Adipocyte (in vitro differentiated cells): ENCODE results near the gene LGI2.
A peak's percentile ranks its signal among the peaks of the same experiment; 100 is the strongest.
"Not testable (repeated sequence)": the region's sequence is repeated elsewhere in the genome, so short reads cannot be mapped to it uniquely, and the experiment has no call there.

ENCODE experiments used
- DNase-seq: peaks from one replicate; pipeline ENCODE4 v3.0.0-alpha.2; 2015; ENCODE audit warnings: low read depth
- H3K27me3 ChIP-seq: replicated peaks from 2 replicates; pipeline ENCODE4 v1.7.0; 2013; ENCODE audit warnings: mild to moderate bottlenecking, low read length, moderate library complexity; ENCODE audit not compliant: control insufficient read depth, insufficient read depth
- H3K36me3 ChIP-seq: 2 replicates; pipeline ENCODE4 v1.7.0; 2013; ENCODE audit warnings: low read length, mild to moderate bottlenecking, moderate library complexity; ENCODE audit not compliant: control insufficient read depth, insufficient read depth, severe bottlenecking
- H3K4me1 ChIP-seq: 2 replicates; pipeline ENCODE4 v1.7.0; 2013; ENCODE audit warnings: mild to moderate bottlenecking, low read length, moderate library complexity; ENCODE audit not compliant: control insufficient read depth, insufficient read depth
- H3K4me3 ChIP-seq: 2 replicates; pipeline ENCODE4 v1.7.0; 2013; ENCODE audit warnings: mild to moderate bottlenecking, low read length, moderate library complexity
- H3K9ac ChIP-seq: 2 replicates; pipeline ENCODE4 v1.7.0; 2013; ENCODE audit warnings: mild to moderate bottlenecking, low read length, moderate library complexity
- H3K9me3 ChIP-seq: 2 replicates; pipeline ENCODE4 v1.7.0; 2013; ENCODE audit warnings: mild to moderate bottlenecking, low read length, moderate library complexity; ENCODE audit not compliant: control insufficient read depth

LGI2 gene

DNA sequence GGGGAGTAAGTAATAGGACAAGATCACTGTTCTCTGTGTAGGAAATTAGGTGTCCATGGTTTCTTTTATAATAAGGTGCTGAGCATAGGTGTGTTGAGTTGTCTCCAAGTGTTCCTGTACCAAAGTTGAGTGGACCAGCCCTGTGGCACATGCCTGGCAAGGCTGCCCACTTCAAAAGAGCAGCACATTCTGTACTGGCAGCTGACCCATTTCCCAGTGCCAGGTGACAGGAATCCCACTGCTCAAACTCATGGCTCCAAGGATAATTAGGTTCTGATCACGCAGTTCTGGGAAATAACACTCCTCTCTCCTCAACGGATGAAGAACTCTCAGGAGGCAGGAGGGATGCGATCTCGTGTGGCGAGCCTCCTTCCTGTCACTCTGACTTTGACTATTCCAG lies 12.8 kb upstream of the LGI2 start:
- DNase-seq = no peak
- H3K9me3 ChIP-seq = no peaks in the 10 kb centered on the region
- H3K27me3 ChIP-seq = peaks cover 22% of the 10 kb centered on the region
- no peak overlapping the region for H3K9ac ChIP-seq
- no peaks in the 10 kb centered on the region for H3K4me1 ChIP-seq
- H3K4me3 ChIP-seq = no peak overlapping the region
- H3K36me3 ChIP-seq = no peaks in the 10 kb centered on the region

DNA sequence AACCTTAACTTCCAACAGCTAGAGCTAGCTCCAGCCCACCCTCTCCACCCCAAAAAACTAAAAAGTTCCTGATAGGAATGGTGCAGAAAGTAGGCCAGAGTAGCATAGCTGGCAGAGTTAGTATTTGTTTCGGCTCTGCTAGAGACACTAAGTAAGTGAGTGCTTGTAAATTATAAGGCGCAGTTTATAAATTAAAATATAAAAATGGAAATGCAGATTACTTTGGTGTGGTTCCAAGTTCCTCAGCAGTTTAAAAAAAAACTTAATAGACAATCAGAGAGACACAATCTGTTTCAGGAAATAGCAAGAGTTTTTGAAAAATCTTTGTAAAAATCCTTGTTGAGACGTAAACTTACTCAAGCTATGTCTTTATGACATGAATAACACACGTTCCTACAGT lies 2.8 kb upstream of the LGI2 start:
- Histone ChIP-seq H3K4me1 (peaks cover 19% of the 10 kb centered on the region), H3K9ac (no peak overlapping the region), H3K9me3 (no peaks in the 10 kb centered on the region), H3K36me3 (no peaks in the 10 kb centered on the region), H3K4me3 (no peak overlapping the region), H3K27me3 (peaks cover 10% of the 10 kb centered on the region)
- DNase-seq = no peak

DNA sequence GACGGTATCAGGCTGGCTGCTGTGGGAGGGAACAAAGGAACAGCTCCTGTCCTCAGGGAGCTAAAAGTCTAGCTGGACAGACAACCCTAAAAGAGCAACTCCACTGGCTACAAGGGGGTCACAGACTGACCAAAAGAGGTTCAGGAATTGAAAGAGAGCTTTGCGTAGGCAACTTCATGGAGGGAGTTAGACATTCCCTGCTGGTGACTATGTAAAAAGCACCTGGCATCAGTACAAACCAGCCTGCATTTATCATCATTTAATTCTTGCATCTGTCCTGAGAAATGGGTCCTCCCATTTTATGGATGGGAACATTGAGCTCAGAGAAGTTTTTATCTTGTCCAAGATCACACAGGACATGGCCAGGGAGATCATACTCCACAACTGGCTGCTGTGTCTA lies 1.4 kb upstream of the LGI2 start:
- no peaks in the 10 kb centered on the region for H3K9me3 ChIP-seq
- H3K4me3 ChIP-seq = no peak overlapping the region
- no peaks in the 10 kb centered on the region for H3K36me3 ChIP-seq
- peaks cover 10% of the 10 kb centered on the region for H3K27me3 ChIP-seq
- no peak overlapping the region for H3K9ac ChIP-seq
- DNase-seq = peak; percentile 12
- peaks cover 19% of the 10 kb centered on the region for H3K4me1 ChIP-seq

DNA sequence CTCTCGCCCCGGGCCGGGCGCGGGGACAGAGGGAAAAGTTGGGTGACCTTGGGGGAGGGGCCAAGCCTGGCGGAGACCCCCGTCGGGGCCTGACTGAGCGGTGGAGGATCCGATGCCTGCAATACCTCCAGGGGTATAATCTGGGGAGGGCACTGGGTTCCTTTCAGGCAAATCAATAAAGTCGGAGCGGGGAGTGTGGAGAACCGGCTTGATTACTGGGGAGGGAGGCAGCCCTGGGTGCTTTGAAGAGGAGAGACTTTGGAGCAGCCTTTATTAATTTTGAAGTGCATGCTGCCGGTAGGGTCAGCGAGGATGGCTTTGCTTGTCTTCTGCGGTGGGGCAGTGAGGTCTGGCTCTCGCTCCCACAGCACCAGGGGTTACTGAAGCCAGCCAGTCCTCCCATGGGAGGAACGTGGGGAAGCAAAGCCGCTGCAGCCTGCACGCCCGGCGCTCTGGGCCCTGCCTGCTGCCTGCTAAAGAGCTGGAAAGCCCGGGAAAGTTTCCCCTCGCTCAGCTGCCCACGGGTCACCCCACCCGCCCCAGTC lies 403 bp upstream of the LGI2 start:
- Histone ChIP-seq H3K27me3 (peaks cover 15% of the 10 kb centered on the region), H3K4me3 (peak overlapping the region; percentile 73), H3K9me3 (no peaks in the 10 kb centered on the region), H3K4me1 (peaks cover 12% of the 10 kb centered on the region), H3K9ac (peak overlapping the region; percentile 22), H3K36me3 (no peaks in the 10 kb centered on the region)
- DNase-seq = peak; percentile 21

DNA sequence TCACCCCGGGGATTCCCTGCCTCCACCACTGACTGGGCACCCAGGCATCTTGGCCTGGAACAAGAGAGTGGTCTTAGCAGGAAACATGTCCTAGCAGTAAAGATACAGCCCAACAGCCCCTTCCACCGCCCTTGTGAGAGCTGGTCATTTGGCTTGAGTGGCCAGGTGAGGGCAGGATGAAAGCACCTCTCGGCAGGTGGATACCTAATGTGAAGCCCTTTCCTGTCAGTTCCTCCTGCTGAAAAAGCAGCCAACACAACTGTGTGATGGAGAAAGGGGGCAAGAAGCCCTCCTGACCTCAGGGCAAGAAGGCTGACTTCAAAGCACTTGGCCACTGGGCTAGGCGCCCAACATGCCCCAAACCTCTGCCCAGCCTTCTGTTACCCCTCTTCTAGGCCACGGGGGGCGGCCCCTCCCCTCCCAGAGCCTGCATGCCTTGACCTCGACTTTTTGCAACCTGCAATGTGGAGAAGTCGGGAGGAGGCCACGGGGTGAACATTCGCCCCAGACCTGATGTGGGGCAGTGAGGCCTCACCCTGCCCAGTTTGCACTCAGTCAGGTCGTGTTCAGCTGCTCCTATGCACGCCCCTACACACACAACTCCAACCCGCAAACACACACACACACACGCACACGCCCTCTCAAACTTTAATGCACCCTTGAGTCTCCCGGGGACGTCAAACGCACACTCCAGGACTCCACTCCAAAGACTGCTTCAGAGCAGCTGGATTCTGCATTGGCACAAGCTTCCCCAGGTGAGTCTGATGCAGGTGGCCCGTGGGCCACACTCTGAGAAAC lies 1.1 kb downstream of the LGI2 start:
- Histone ChIP-seq H3K4me3 (peak overlapping the region; percentile 54), H3K9me3 (no peaks in the 10 kb centered on the region)
- DNase-seq = no peak

DNA sequence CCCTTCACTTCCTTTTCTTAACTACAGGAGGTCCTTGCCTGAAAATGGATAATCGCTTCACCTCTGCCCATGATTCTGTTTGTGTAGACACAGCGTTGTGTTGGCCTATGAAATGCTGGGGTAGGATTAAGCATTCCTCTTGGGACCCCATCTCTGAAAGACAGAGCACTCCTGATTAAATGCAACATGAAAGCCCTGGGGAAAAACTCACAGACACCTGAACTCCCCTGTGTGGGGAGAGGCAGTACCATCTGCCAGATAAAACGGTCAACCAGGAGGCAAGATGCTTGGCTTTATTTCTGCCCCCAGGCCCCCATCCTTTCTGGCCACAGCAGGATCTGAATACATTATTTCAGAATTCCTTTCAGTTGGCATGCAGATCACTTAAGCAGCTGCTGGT lies 1.9 kb downstream of the LGI2 start:
- H3K4me3 ChIP-seq = no peak overlapping the region
- peaks cover 9% of the 10 kb centered on the region for H3K4me1 ChIP-seq
- no peaks in the 10 kb centered on the region for H3K9me3 ChIP-seq
- peaks cover 15% of the 10 kb centered on the region for H3K27me3 ChIP-seq
- H3K36me3 ChIP-seq = no peaks in the 10 kb centered on the region
- no peak for DNase-seq
- no peak overlapping the region for H3K9ac ChIP-seq

More for the DNA sequence above, 1.1 kb downstream of the LGI2 start:
- Histone ChIP-seq H3K4me1 (peaks cover 9% of the 10 kb centered on the region), H3K9ac (no peak overlapping the region), H3K36me3 (no peaks in the 10 kb centered on the region), H3K27me3 (peaks cover 15% of the 10 kb centered on the region)

DNA sequence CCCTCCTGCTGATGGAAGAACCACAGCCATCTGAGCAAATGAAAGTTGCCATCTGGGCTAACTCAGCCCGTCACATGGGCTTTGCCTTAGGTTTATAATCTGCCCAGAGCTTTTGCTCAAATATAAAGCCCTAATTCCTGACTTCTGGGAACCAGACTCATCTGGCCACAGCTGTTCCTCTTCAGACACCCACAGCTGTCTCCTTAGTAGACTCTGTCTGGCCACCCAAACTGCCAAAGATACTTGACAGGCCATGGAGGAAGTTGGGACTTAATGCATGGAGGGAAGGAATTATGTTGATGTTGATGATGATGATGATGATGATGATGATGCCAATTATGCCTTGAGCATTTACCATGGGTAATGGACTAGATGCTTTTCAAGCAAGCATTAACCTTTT lies 8.0 kb downstream of the LGI2 start:
- Histone ChIP-seq H3K9ac (no peak overlapping the region), H3K4me1 (peaks cover 19% of the 10 kb centered on the region), H3K4me3 (no peak overlapping the region), H3K27me3 (peaks cover 5% of the 10 kb centered on the region), H3K36me3 (no peaks in the 10 kb centered on the region), H3K9me3 (no peaks in the 10 kb centered on the region)
- DNase-seq = no peak

DNA sequence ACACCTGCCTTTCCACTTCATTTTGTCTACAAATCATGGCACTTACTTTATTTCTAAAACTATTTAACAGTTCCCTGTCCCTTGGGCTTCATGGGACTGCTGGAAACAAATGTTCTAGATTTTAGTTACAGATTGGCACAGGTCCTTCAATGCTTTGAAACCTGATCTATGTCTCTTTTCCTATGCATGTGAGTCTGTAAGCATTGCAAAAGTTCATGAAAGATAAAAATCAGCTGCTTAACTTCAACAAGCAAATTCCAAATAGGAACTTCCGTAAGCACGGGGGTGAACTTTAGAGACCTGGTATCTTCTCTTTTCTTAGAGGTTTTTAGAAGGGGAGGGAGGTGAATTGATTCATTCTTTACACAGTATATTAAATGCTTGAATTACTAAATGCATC lies 9.5 kb downstream of the LGI2 start:
- Histone ChIP-seq H3K36me3 (no peaks in the 10 kb centered on the region), H3K4me3 (no peak overlapping the region), H3K9ac (no peak overlapping the region), H3K4me1 (peaks cover 19% of the 10 kb centered on the region), H3K27me3 (no peaks in the 10 kb centered on the region), H3K9me3 (no peaks in the 10 kb centered on the region)
- peak; percentile 28 for DNase-seq

DNA sequence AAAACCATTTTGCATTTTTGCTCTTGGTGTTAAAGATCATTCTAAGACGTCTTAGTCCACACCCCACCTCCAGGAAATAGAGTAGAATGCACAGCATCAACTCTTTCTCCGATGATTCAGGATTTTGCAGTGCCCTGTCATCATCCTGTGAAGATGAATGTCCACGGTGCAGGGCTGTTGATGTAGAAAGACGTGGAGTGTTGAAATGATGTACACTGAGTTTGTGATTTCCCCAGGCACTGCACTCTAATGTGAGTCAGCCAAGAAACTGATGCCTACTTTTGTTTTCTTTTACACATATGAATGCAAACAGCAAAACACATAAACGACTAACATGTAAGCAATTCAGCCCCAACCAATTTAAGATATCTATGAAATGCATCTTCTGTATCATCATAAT lies 10.5 kb downstream of the LGI2 start:
- H3K36me3 ChIP-seq = no peaks in the 10 kb centered on the region

DNA sequence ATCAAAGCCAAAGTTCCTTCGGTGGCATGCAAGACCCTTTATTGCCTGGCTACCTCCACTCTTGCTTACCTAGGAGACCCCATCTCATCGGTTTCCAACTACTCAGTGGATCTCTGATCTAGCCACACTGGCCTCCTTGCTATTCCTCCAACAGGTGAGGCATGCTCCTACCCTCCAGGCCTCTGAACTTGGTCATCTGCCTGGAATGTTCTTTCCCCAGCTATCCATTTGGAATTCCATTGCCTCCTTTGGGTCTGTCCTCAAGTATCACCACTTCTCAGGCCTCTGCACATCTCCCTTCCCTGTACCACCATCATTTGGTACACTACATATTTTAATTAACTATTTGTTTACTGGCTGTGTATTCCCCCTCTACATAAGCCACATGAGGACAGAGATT lies 11.2 kb downstream of the LGI2 start:
- no peak for DNase-seq
- H3K27me3 ChIP-seq = no peaks in the 10 kb centered on the region

More for the DNA sequence above, 10.5 kb downstream of the LGI2 start:
- H3K9ac ChIP-seq = no peak overlapping the region
- H3K9me3 ChIP-seq = no peaks in the 10 kb centered on the region
- peaks cover 19% of the 10 kb centered on the region for H3K4me1 ChIP-seq
- DNase-seq = peak; percentile 22
- no peaks in the 10 kb centered on the region for H3K27me3 ChIP-seq
- H3K4me3 ChIP-seq = no peak overlapping the region

DNA sequence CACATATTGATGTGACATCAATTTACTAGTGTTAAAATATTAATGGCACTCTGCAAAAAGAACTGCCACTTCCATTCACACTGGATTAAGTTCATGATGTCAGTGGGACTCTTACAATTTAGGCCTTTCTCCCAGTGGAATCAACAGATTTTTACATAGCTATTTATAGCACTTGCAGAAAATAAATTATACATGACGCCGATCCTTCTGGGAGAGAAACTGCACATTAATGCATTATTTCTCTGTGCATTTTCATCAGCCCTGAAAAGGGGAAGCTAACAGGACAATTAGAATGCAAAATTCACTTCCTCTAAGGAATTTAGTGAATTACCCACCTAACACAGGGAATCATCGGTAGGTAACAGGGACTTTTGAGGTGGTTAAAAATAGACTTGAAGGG lies 15.7 kb downstream of the LGI2 start:
- Histone ChIP-seq H3K4me1 (peaks cover 11% of the 10 kb centered on the region), H3K9ac (no peak overlapping the region), H3K4me3 (no peak overlapping the region), H3K36me3 (no peaks in the 10 kb centered on the region), H3K27me3 (peaks cover 10% of the 10 kb centered on the region), H3K9me3 (no peaks in the 10 kb centered on the region)
- DNase-seq = no peak

More for the DNA sequence above, 11.2 kb downstream of the LGI2 start:
- Histone ChIP-seq H3K4me3 (no peak overlapping the region), H3K9ac (no peak overlapping the region), H3K9me3 (no peaks in the 10 kb centered on the region), H3K4me1 (peaks cover 19% of the 10 kb centered on the region), H3K36me3 (no peaks in the 10 kb centered on the region)

DNA sequence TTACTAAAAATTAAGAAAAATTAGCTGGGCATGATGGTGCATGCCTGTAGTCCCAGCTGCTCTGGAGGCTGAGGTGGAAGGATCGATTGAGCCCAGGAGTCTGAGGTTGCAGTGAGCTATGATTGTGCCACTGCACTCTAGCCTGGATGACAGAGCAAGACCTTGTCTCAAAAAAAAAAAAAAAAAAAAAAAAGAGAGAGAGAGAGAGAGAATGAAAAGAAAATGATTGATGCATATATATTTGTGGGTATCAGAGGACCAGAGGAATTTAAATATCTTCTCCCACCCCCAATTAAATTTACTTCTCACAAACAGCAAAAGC lies 16.1 kb downstream of the LGI2 start:
- H3K4me1 ChIP-seq, DNase-seq, H3K36me3 ChIP-seq, H3K9ac ChIP-seq, H3K4me3 ChIP-seq, H3K9me3 ChIP-seq: not testable (repeated sequence)
- peaks cover 10% of the 10 kb centered on the region for H3K27me3 ChIP-seq
